ENCODE measurements around the gene FERD3L.

The FERD3L gene

DNA sequence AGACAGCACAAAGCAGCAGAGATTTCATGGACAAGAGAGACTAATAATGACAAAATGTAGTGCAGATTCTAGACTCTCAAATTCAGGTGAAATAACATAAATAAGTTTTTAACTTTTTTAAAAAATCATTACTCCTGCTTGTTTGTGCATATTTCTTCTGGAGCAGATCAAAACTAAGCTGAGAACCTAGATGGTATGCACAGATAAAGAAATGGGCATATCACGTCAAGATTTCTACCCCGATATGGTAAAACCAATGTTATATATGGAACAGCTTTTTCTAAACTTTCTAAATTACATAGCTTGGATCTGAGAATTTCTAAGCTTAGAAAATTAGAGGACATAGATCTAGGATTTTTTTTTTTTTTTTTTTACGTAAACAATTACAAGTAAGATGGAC is 46.0 kb downstream of the FERD3L start:
- TF ChIP-seq CTCF (IDR thresholded peaks at IDR 0.05; ENCODE audit: insufficient read depth, low read depth, low read length, missing control alignments): no peak
- no peak overlapping the region for H3K4me3 ChIP-seq (ENCODE audit: low read length)
- no peak for DNase-seq (ENCODE audit: low read depth)

DNA sequence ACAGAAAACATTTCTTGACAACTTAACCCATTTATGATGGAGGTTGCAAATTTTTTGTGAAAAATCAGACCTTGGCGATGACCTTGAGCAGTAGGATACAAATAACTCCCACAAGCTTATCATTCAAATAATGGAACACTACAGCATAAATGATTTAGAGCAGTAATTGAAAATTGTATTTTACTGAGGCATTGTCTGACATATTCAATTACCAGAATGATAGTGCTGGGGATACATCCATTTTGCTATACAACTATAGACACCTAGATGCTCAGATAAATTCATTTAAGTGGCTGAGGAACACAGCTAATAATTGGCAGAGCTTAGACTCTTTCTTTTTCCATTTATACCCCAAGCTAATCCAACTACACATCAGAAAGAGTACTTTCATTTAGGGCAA is 46.7 kb downstream of the FERD3L start:
- H3K4me3 ChIP-seq (ENCODE audit: low read length): no peak overlapping the region
- TF ChIP-seq CTCF (IDR thresholded peaks at IDR 0.05; ENCODE audit: insufficient read depth, low read depth, low read length, missing control alignments): no peak
- DNase-seq (ENCODE audit: low read depth): no peak

- no peak for DNase-seq (ENCODE audit: low read depth)
- H3K4me3 ChIP-seq (ENCODE audit: low read length): no peak overlapping the region
- no peak for TF ChIP-seq CTCF (IDR thresholded peaks at IDR 0.05; ENCODE audit: insufficient read depth, low read depth, low read length, missing control alignments)
Observed at GRCh38 chr7:19097165-19098055, 47.8 kb downstream of the FERD3L start.

GRCh38 chr7:19095353-19095860 is 49.8 kb downstream of the FERD3L start:
- H3K4me3 ChIP-seq (ENCODE audit: low read length): no peak overlapping the region
- no peak for TF ChIP-seq CTCF (IDR thresholded peaks at IDR 0.05; ENCODE audit: insufficient read depth, low read depth, low read length, missing control alignments)
- DNase-seq (ENCODE audit: low read depth): no peak
